Activated T-cell treated with anti-CD3 and anti-CD28 coated beads, Interleukin-2, amount 50 U/mL, for 48 hours (primary cell): ENCODE results near the gene LRRC8B.

Experiments used
- DNase-seq, 2 experiments: peaks; one replicate each; pipeline ENCODE4 v3.0.0-alpha.2; 2020

LRRC8B gene

GRCh38 chr1:89635825-89636815, 111.5 kb downstream of the LRRC8B start:
- DNase-seq: no peak

- DNase-seq: no peak
Observed at GRCh38 chr1:89637496-89637895, 112.9 kb downstream of the LRRC8B start.

DNA sequence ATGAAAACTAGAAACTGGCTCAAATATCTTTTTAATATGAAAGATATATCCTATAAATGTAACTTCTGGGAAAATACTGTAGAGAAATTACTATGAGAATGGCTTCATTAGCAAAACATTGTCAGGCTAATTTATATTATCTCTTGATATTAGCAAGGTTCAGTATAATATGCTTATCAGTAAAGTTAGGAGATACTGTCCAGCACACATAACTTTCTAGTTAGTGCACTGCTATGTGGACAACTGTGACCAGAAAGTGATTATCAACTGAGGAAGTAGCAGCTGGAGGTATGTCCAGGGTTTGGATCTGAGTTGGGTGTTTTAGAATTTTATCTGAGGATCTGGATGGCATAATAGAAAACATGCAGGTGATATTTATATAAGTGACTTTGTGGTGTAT, 115.8 kb downstream of the LRRC8B start:
- no peak for DNase-seq

- no peak for DNase-seq
Observed at GRCh38 chr1:89641781-89642180, 117.2 kb downstream of the LRRC8B start.

DNA sequence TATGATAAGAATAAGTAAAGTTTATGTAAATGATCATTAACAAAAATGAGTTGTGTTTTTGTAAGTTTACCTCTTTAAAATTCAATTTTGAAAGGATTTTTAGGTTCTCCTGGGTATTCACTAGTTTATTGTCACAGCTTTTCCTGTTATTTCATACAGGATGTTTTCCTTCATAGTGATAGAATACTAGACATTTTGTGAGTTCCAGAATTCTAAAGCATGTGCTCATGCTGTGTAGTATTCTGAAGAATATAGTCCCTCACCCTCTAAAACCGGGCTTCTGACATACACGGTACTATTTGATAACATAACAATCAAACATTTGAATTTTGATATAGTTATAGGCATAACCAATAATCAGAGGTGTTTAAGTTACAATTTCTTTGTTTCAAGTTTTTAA, 118.9 kb downstream of the LRRC8B start:
- no peak for DNase-seq

GRCh38 chr1:89644119-89644814, 119.6 kb downstream of the LRRC8B start:
- no peak for DNase-seq

- no peak for DNase-seq
Observed at GRCh38 chr1:89646259-89646658, 121.6 kb downstream of the LRRC8B start.
